ENCODE data around the gene PADI4. TPM values are rescaled to one million over a fixed set of nuclear protein-coding genes. Genes with fewer than 3 reads are reported as not detected.
A peak's percentile ranks its signal among the peaks of the same experiment; 100 is the strongest.

Gene PADI4
- total RNA-seq, 1 donor: not detected

GRCh38 chr1:17265950-17266349, 42.0 kb upstream of the PADI4 start:
- Histone ChIP-seq H4K20me1 (ENCODE audit: insufficient read depth, low read length) (no peaks in the 10 kb centered on the region), H3K27ac (ENCODE audit: low read depth, low read length) (no peak overlapping the region), H3K4me1 (ENCODE audit: insufficient read depth, low read length) (no peaks in the 10 kb centered on the region), H3K27me3 (ENCODE audit: insufficient read depth, low read length) (peaks cover 14% of the 10 kb centered on the region), H3K36me3 (ENCODE audit: insufficient read depth, low read length) (no peaks in the 10 kb centered on the region), H3K4me2 (ENCODE audit: insufficient read depth, low read length) (no peak overlapping the region), H3K9me3 (ENCODE audit: low read depth, low read length) (no peaks in the 10 kb centered on the region), H3K79me2 (ENCODE audit: insufficient read depth, low read length) (no peaks in the 10 kb centered on the region), H3K4me3 (ENCODE audit: insufficient read depth, low read length) (no peak overlapping the region), H2AFZ (ENCODE audit: low read length) (no peak overlapping the region)
- no peak for DNase-seq (ENCODE audit: insufficient read length, low spot score, missing footprints)
- no peak for TF ChIP-seq CTCF (IDR thresholded peaks at IDR 0.05; ENCODE audit: extremely low read depth, low read depth, low read length)

GRCh38 chr1:17270891-17271765, 36.9 kb upstream of the PADI4 start:
- no peaks in the 10 kb centered on the region for H3K4me1 ChIP-seq (ENCODE audit: insufficient read depth, low read length)
- DNase-seq (ENCODE audit: insufficient read length, low spot score, missing footprints): peak; percentile 26
- no peak overlapping the region for H3K27ac ChIP-seq (ENCODE audit: low read depth, low read length)
- H3K9me3 ChIP-seq (ENCODE audit: low read depth, low read length): no peaks in the 10 kb centered on the region
- H2AFZ ChIP-seq (ENCODE audit: low read length): no peak overlapping the region
- no peak for TF ChIP-seq CTCF (IDR thresholded peaks at IDR 0.05; ENCODE audit: extremely low read depth, low read depth, low read length)
- H3K27me3 ChIP-seq (ENCODE audit: insufficient read depth, low read length): peaks cover 2% of the 10 kb centered on the region
- no peak overlapping the region for H3K4me3 ChIP-seq (ENCODE audit: insufficient read depth, low read length)
- no peak overlapping the region for H3K4me2 ChIP-seq (ENCODE audit: insufficient read depth, low read length)
- H3K36me3 ChIP-seq (ENCODE audit: insufficient read depth, low read length): no peaks in the 10 kb centered on the region
- H4K20me1 ChIP-seq (ENCODE audit: insufficient read depth, low read length): no peaks in the 10 kb centered on the region
- H3K79me2 ChIP-seq (ENCODE audit: insufficient read depth, low read length): no peaks in the 10 kb centered on the region

- H3K27ac ChIP-seq (ENCODE audit: low read depth, low read length): no peak overlapping the region
- peaks cover 2% of the 10 kb centered on the region for H3K27me3 ChIP-seq (ENCODE audit: insufficient read depth, low read length)
- no peaks in the 10 kb centered on the region for H3K9me3 ChIP-seq (ENCODE audit: low read depth, low read length)
- H3K79me2 ChIP-seq (ENCODE audit: insufficient read depth, low read length): no peaks in the 10 kb centered on the region
- no peak overlapping the region for H2AFZ ChIP-seq (ENCODE audit: low read length)
- TF ChIP-seq CTCF (IDR thresholded peaks at IDR 0.05; ENCODE audit: extremely low read depth, low read depth, low read length): no peak
- no peaks in the 10 kb centered on the region for H3K36me3 ChIP-seq (ENCODE audit: insufficient read depth, low read length)
- peak; percentile 49 for DNase-seq (ENCODE audit: insufficient read length, low spot score, missing footprints)
- no peaks in the 10 kb centered on the region for H4K20me1 ChIP-seq (ENCODE audit: insufficient read depth, low read length)
- H3K4me1 ChIP-seq (ENCODE audit: insufficient read depth, low read length): no peaks in the 10 kb centered on the region
- no peak overlapping the region for H3K4me2 ChIP-seq (ENCODE audit: insufficient read depth, low read length)
- H3K4me3 ChIP-seq (ENCODE audit: insufficient read depth, low read length): no peak overlapping the region
Observed at GRCh38 chr1:17272066-17272465, 35.9 kb upstream of the PADI4 start.

GRCh38 chr1:17272646-17273045, 35.4 kb upstream of the PADI4 start:
- no peak overlapping the region for H3K4me2 ChIP-seq (ENCODE audit: insufficient read depth, low read length)
- no peak overlapping the region for H3K4me3 ChIP-seq (ENCODE audit: insufficient read depth, low read length)
- no peaks in the 10 kb centered on the region for H3K79me2 ChIP-seq (ENCODE audit: insufficient read depth, low read length)
- peaks cover 2% of the 10 kb centered on the region for H3K27me3 ChIP-seq (ENCODE audit: insufficient read depth, low read length)
- DNase-seq (ENCODE audit: insufficient read length, low spot score, missing footprints): peak; percentile 38
- H3K36me3 ChIP-seq (ENCODE audit: insufficient read depth, low read length): no peaks in the 10 kb centered on the region
- no peaks in the 10 kb centered on the region for H3K4me1 ChIP-seq (ENCODE audit: insufficient read depth, low read length)
- no peak overlapping the region for H3K27ac ChIP-seq (ENCODE audit: low read depth, low read length)
- TF ChIP-seq CTCF (IDR thresholded peaks at IDR 0.05; ENCODE audit: extremely low read depth, low read depth, low read length): no peak
- H3K9me3 ChIP-seq (ENCODE audit: low read depth, low read length): no peaks in the 10 kb centered on the region
- H2AFZ ChIP-seq (ENCODE audit: low read length): no peak overlapping the region
- no peaks in the 10 kb centered on the region for H4K20me1 ChIP-seq (ENCODE audit: insufficient read depth, low read length)

Measured in osteoblast (primary cell).